Adrenal gland (tissue), 5 donors: ENCODE results near the gene ITGA2.

Source experiments
- POLR2A ChIP-seq, 2 donors: fragments of 450-650 bp; IDR thresholded peaks; one replicate each; pipeline ENCODE4 v1.6.1; 2017; ENCODE audit warnings: antibody characterized with exemption in 2 of 2, mild to moderate bottlenecking in 2 of 2, moderate library complexity in 1 of 2
- TF ChIP-seq, protein P1 (sequence below), 6 experiments: fragments of 450-650 bp in 4 of 6; fragments of 200-600 bp in 2 of 6; sonication (generic) in 1 of 6; IDR thresholded peaks; 1 replicate in 5 of 6; 2 replicates in 1 of 6; pipeline versions ENCODE4 v1.5.1 to v1.8.0; 2016 to 2021; ENCODE audit warnings: antibody characterized with exemption in 6 of 6, mild to moderate bottlenecking in 2 of 6, moderate library complexity in 1 of 6
- donor health status: DM: no; HTN: no; CAD: no.

- TF ChIP-seq POLR2A (IDR thresholded peaks at IDR 0.05) = no peak
- TF ChIP-seq, protein P1, sequence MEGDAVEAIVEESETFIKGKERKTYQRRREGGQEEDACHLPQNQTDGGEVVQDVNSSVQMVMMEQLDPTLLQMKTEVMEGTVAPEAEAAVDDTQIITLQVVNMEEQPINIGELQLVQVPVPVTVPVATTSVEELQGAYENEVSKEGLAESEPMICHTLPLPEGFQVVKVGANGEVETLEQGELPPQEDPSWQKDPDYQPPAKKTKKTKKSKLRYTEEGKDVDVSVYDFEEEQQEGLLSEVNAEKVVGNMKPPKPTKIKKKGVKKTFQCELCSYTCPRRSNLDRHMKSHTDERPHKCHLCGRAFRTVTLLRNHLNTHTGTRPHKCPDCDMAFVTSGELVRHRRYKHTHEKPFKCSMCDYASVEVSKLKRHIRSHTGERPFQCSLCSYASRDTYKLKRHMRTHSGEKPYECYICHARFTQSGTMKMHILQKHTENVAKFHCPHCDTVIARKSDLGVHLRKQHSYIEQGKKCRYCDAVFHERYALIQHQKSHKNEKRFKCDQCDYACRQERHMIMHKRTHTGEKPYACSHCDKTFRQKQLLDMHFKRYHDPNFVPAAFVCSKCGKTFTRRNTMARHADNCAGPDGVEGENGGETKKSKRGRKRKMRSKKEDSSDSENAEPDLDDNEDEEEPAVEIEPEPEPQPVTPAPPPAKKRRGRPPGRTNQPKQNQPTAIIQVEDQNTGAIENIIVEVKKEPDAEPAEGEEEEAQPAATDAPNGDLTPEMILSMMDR (IDR thresholded peaks at IDR 0.05) = peak; percentile 75 to 93 (median 90)
Observed at GRCh38 chr5:53095931-53096525, 106.9 kb downstream of the ITGA2 start.
